ENCODE data around the gene APOL2. TPM values are rescaled to one million over a fixed set of nuclear protein-coding genes. Genes with fewer than 3 reads are reported as not detected.

Gene APOL2, protein sequence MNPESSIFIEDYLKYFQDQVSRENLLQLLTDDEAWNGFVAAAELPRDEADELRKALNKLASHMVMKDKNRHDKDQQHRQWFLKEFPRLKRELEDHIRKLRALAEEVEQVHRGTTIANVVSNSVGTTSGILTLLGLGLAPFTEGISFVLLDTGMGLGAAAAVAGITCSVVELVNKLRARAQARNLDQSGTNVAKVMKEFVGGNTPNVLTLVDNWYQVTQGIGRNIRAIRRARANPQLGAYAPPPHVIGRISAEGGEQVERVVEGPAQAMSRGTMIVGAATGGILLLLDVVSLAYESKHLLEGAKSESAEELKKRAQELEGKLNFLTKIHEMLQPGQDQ
- 10.0 and 14.1 TPM in 2 replicates for total RNA-seq

DNA sequence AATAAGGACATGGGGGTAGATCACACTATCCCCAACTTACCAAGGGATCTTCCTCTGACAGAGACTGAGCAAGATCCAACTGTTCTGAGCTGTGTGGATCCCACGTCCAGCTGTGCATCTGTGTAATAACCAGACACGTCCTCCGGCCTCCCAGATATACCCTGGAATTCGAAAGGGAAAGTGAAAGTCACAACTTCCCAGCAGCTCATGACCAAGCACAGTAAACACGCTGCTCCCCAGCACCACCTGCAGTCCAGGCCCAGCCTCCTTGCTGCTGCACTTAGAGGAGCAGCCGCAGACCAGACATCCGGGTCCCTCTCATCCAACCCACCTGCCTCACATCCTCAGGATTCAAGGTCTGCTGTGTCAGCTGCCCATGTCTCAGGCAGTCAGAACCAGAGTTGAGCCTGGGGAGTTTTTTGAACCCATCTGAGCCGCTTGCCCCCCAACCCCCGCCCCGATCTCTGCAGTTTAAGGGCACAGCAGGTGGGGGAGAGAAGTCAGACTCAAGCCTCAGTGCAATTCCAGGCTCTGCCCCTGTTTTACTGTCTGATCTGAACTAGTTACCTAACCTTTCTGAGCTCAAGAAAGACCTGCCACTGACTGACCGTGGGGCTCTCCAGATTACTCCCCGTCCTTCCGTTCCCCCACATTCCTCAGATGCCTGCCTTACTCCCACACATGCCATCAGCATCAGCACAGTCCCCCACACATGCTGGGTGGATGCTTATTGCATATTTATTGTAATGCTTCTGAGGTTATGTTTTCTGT, at the start of gene APOL2:
Gene APOL2, minus strand, starts transcription at position 127 of the 771 bp plus-strand sequence. CDS start 6,365 bp downstream, outside the sequence.

DNA sequence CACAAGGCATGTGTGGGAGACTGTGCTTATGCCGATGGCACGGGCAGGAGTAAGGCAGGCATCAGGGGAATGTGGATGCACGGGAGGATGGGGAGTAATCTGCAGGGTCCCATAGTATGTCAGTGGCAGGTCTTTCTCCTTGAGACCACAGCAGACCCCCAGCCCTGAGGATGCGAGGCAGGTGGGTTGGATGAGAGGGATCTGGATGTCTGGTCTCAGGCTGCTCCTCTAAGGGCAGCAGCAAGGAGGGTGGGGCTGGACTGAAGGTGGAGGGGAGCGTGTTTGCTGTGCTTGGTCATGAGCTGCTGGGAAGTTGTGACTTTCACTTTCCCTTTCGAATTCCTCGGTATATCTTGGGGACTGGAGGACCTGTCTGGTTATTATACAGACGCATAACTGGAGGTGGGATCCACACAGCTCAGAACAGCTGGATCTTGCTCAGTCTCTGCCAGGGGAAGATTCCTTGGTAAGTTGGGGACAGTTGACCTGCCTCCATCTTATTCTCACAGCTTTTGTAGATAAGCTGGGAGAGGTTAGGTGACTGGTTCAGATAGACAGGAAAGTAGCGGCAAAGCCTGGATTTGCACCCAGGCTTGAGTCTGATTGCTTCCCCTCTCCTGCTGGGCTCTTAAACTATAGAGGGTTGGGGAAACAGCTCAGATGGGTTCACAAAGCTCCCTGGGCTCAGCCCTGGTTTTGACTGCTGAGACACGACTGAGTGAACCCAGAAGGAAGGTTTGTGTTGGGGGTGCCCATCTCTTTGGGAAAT, 13.6 kb upstream of the APOL2 start, which contains the start of gene APOL1:
Gene APOL1, plus strand, starts transcription at position 380 of the 769 bp plus-strand sequence. CDS start 1,823 bp downstream, outside the sequence.

DNA sequence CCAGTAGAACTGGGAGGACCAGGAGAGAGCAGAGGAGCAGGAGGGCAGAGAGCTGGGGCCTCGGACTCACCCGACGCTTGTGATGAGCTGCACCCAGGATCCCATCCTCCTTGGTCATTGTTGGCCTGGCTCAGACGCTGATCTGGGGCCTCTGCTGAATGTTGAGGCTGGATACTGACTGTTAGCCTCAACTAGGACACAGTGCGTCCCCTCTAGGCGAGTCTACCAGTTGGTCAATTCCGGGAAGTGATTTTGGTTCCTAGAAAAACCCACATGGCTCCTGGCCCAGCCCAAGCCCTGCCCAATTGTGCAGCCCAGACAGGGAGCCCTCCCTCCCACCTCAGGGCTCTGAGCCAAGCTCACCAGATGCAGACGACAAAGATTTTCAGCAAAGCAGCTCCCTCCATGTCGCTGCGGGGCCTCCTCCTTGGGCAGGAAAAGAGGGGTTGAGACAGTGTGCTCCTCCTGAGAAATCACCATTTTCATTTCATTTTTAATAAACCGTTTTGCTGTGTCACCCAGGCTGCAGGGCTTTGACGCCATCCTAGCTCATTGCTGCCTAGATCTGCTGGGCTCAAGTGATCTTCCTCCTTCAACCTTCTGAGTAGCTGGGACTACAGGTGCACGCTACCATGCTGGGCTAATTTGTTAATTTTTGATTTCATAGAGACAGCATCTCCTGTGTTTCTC, 37.6 kb downstream of the APOL2 start, which contains the start of gene APOL4:
Gene APOL4, minus strand, starts transcription at position 180 of the 690 bp plus-strand sequence. Its CDS starts 75 bp downstream, at position 105.

Small RNAs within 50 kb of the gene (small RNA-seq; reads per million reads assigned to genes)
- not detected for gene MIR6819

Other genes starting within 250 kb of the APOL2 start
- gene RBFOX2, start 210.7 kb downstream of the APOL2 start, total RNA-seq = 229 and 246 TPM in 2 replicates
- under 0.01 TPM in 1 of 2 replicates, not detected in the other for gene APOL3, start 78.8 kb downstream of the APOL2 start, total RNA-seq
- gene APOL4, start 37.7 kb downstream of the APOL2 start, total RNA-seq = not detected in 2 replicates
- under 0.01 and 0.39 TPM in 2 replicates for gene APOL1, start 13.6 kb upstream of the APOL2 start, total RNA-seq
- 204 and 625 TPM in 2 replicates for gene MYH9, start 148.4 kb upstream of the APOL2 start, total RNA-seq
- gene TXN2, start 242.1 kb upstream of the APOL2 start, total RNA-seq = 24.7 and 32.0 TPM in 2 replicates

Data from placental epithelial cell (primary cell).